HepG2 (cell line): ENCODE results near the gene RPS27A. TPM values are rescaled to one million over a fixed set of nuclear protein-coding genes. Genes with fewer than 3 reads are reported as not detected.
A peak's percentile ranks its signal among the peaks of the same experiment; 100 is the strongest.

Experiments
- KDM5A ChIP-seq: fragments of 200-600 bp; sonication (generic); IDR thresholded peaks from 2 replicates; pipeline ENCODE4 v1.7.0; 2018; ENCODE audit warnings: antibody characterized with exemption, mild to moderate bottlenecking, low read length, borderline replicate concordance
- RBFOX2 ChIP-seq: fragments of 200-400 bp; formaldehyde crosslinking; IDR thresholded peaks from 2 replicates; pipeline ENCODE4 v1.6.1; 2017; ENCODE audit warnings: low read depth, mild to moderate bottlenecking, low read length
- SNAPC5 ChIP-seq: sonication (generic); formaldehyde crosslinking; IDR thresholded peaks from 2 replicates; pipeline ENCODE4 v1.8.1; 2023; ENCODE audit warnings: mild to moderate bottlenecking, missing genetic modification reagents, borderline replicate concordance
- STAT5B ChIP-seq: sonication (generic); formaldehyde crosslinking; IDR thresholded peaks from 2 replicates; pipeline ENCODE4 v1.4.0; 2020; ENCODE audit warnings: missing genetic modification reagents
- XBP1 ChIP-seq: sonication (generic); formaldehyde crosslinking; IDR thresholded peaks from 2 replicates; pipeline ENCODE4 v1.5.0; 2020; ENCODE audit warnings: missing genetic modification reagents
- ZBTB10 ChIP-seq: sonication (generic); formaldehyde crosslinking; IDR thresholded peaks from 2 replicates; pipeline ENCODE4 v1.4.0; 2020; ENCODE audit warnings: missing genetic modification reagents, borderline replicate concordance
- ZBTB21 ChIP-seq: sonication (generic); formaldehyde crosslinking; IDR thresholded peaks from 2 replicates; pipeline ENCODE4 v1.4.0; 2020; ENCODE audit warnings: missing genetic modification reagents
- ZBTB37 ChIP-seq: sonication (generic); formaldehyde crosslinking; IDR thresholded peaks from 2 replicates; pipeline ENCODE4 v1.4.0; 2020; ENCODE audit warnings: mild to moderate bottlenecking, missing genetic modification reagents
- ZKSCAN1 ChIP-seq: fragments of 150-350 bp; IDR thresholded peaks from 2 replicates; pipeline ENCODE4 v1.6.1; 2014; ENCODE audit warnings: low read length
- ZNF138 ChIP-seq: sonication (generic); formaldehyde crosslinking; IDR thresholded peaks from 2 replicates; pipeline ENCODE4 v1.5.0; 2020; ENCODE audit warnings: mild to moderate bottlenecking, low read depth, missing genetic modification reagents
- ZNF407 ChIP-seq: sonication (generic); formaldehyde crosslinking; IDR thresholded peaks from one replicate; pipeline ENCODE4 v1.5.1; 2020; ENCODE audit warnings: mild to moderate bottlenecking, missing genetic modification reagents; ENCODE audit errors: not compliant biosample characterization
- polyA plus RNA-seq, 8 experiments: library from polyadenylated mRNA; depleted of rRNA in 3 of 8; stranded (reverse) in 7 of 8; unstranded in 1 of 8; fragments of >200 nt; fragmentation: Illumina TruSeq in 4 of 8; extraction: Trizol in 4 of 8; gene quantifications; 2 replicates each; pipeline versions ENCODE4 v1.2.1 to v1.2.3, GENCODE V29; 2011 to 2016; ENCODE audit warnings: low read depth in 4 of 8, missing spikeins in 1 of 8, mixed read lengths in 1 of 8; ENCODE audit not compliant: insufficient read depth in 1 of 8
- total RNA-seq, 5 experiments: library from RNA; depleted of rRNA; stranded (reverse); fragments of >200 nt; fragmentation: Illumina TruSeq; extraction: Trizol; gene quantifications; 2 replicates each; pipeline ENCODE4 v1.2.3, GENCODE V29; 2016; ENCODE audit warnings: low read depth in 1 of 5

The RPS27A gene
- total and polyA plus RNA-seq, 2 of the 13 experiments (the other 11 are each of a cell fraction or from before 2014, with no cell fraction given) = 2,779 to 3,269 TPM

- TF ChIP-seq ZBTB10 (CRISPR knock-in tag) = 0 out of 2 replicates have a peak, but pooled peaks have one; percentile 9
- no peak for TF ChIP-seq SNAPC5 (CRISPR knock-in tag)
- peak; percentile 69 for TF ChIP-seq ZNF407 (CRISPR knock-in tag)
- TF ChIP-seq ZBTB21 (CRISPR knock-in tag) = no peak
- TF ChIP-seq KDM5A = peak; percentile 64; the same call in 1 of the 2 replicates
- peak; percentile 82; the same call in 1 of the 2 replicates for TF ChIP-seq RBFOX2
- peak; percentile 27; the same call in 1 of the 2 replicates for TF ChIP-seq XBP1 (CRISPR knock-in tag)
- TF ChIP-seq ZKSCAN1 = no peak
- TF ChIP-seq STAT5B = no peak
- TF ChIP-seq ZNF138 (CRISPR knock-in tag) = peak; percentile 7; the same call in 1 of the 2 replicates
- peak; percentile 6; the same call in 1 of the 2 replicates for TF ChIP-seq ZBTB37 (CRISPR knock-in tag)
Observed at GRCh38 chr2:55232863-55233657, 572 bp downstream of the RPS27A start (continued).
